GM18508 (cell line): ENCODE measurements around the gene CLEC19A.
A peak's percentile ranks its signal among the peaks of the same experiment; 100 is the strongest.

Experiments
- ATAC-seq: cut with Tn5 transposase; IDR thresholded peaks from one replicate; pipeline ENCODE4 v1.9.1; 2021; ENCODE audit warnings: moderate number of reproducible peaks; ENCODE audit not compliant: insufficient read depth, unreplicated experiment

Gene CLEC19A

DNA sequence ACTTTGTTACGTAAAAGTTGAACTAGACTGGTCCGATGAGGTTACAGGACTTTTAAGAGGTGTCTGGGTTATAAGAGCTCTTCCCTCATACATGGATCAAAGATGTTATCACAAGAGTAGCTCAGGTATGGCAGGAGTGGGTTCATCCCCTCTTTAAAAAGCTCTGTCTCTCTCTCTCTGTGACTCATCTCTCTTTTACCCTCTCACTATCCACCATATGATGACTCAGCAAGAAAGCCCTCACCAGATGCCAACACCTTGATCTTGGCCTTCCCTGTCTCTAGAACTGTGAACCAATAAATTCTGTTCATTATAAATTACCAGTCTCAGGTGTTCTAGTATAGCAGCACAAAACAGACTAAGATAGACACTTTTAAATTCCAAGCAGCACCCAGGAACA lies 1.9 kb upstream of the CLEC19A start:
- ATAC-seq, result no peak

DNA sequence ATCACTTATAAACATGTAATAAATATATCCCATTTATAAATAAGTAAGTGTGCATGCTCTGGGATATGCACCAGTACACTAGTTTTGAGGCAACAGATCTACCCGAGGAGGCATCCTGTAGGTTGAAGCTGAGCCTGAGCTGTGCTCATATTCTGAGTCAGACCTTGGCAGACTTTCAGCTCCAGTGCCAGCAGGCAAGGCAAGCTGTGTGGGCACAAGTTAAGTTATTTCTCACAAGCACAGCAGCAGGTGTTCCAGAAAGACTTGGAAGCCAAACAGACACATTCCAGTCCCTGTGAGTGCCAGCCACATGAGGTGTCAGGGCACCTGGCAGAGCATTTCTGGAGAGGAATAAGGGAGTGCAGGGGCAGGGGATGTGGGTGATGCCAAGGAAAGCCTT lies 1.3 kb upstream of the CLEC19A start:
- no peak for ATAC-seq

DNA sequence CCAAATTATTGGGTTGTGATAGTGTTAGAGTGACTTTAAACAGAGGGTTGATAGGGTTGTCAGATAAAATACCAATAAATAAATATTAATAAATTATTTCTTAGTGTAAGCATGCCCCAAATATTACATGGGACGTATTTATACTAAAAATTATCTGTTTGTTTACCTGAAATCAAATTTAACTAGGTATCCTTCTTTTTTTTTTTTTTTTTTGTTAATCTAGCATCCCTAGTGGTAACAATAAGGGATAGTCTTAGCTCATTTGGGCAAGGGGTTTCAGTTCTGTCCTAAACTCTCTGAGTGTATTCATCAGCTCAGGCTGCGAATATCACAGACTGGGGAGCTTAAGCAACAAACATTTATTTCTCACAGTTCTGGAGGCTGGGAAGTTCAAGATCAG lies 1.3 kb downstream of the CLEC19A start:
- no peak for ATAC-seq

DNA sequence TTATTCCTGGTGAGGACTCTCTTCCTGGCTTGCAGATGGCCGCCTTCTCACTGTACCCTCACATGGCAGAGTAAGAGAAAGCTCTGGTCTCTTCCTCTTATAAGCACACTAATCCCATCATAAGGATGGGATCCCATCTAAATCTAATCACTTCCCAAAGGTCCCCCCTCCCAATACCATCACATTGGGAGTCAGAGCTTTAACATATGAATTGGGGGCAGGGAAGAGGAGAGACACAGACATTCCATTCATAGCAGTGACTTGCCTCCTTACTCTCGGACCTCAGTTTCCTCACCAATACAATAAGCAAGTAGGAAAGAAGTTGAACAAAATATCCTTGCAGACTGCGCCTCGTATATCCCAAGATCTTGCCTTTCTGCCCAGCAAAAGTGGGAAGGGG lies 1.7 kb downstream of the CLEC19A start:
- ATAC-seq, result no peak

DNA sequence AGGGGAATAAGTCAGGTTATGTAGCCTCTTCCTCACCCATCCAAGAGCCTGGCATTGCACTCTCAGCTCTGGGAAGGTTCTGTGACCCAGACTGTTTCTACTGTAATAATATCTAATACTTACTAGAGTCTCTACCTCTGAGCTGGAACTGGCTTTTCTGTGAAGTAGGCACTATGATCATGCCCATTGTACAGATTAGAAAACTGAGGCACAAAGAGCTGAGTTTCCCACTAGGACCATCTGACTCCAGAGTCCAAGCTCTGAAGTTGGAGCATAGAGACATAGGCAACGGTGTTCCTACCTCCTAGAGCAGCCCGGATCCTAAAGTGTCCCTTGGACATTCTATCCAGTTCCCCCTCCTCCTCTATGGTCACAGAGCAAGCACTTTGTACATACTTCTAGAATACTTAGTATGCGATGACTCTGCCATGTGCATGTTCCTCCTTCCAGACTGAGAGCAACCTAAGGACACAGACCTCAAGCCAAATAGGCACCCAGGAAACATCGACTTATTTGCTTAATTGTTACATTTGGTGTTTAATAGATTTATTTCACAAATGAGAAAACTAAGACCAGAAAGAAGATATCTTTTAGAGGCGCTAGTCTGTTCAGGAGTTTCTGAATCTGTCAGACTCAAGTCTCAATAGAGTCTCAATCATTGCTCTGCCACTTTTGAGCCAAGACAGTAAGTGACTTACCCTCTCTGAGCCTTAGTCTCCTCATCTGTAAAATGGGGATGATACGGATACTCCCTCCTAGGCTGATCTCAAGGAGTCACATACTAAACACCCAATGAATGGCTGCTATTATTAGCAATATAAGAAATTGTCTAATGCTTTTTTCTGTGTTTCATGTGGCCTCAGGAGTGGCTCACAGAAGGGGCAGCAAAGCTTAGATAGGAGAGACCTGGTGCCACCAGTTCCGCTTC lies 3.6 kb downstream of the CLEC19A start:
- ATAC-seq, result no peak

DNA sequence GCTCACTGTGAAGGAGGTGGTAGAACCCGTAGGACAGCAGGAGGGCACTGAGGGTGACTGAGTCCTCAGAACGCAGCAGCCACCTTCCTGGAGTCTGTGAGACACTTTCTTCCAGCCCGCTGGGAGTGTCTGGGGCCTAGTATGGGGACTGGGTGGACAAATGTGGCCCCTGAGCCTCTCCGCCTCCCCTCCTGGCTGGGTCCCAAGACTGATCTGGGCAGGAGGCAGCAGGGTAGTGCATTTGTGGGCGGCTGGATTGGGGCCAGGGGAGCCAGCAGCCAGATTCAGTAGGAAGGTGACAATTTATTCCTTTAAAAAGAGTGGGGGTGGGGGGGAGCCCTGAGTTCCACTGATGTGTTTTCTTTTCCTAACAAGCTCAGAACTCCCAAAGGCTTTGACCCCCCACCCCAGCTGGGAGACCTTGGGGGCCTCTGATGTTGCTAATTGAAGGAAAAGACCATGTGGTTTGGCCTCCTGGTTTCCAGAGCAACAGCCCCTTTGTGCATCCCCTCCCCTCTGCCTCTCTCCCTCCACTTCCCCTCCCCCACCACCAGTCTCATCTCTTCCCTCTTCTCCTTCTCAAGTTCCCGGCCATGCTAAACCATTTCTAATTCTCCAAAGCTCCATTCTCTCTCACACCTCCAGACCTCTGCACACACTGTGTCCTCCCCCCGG lies 4.4 kb downstream of the CLEC19A start:
- ATAC-seq, result no peak

DNA sequence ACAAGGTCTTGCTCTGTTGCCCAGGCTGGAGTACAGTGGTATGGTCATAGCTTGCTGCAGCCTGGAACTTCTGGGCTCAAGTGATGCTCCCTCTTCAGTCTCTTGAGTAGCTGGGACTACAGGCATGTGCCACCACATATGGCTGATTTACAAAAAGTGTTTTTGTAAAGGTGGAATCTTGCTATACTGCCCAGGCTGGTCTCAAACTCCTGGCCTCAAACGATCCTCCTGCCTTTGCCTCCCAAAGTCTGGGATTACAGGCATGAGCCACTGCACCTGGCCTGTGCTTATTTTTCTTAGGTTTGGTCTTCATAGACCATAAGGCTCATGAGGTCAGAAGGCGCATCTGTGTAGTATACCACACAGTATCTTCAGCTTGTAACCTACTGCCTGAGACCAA lies 5.3 kb downstream of the CLEC19A start:
- ATAC-seq, result no peak

DNA sequence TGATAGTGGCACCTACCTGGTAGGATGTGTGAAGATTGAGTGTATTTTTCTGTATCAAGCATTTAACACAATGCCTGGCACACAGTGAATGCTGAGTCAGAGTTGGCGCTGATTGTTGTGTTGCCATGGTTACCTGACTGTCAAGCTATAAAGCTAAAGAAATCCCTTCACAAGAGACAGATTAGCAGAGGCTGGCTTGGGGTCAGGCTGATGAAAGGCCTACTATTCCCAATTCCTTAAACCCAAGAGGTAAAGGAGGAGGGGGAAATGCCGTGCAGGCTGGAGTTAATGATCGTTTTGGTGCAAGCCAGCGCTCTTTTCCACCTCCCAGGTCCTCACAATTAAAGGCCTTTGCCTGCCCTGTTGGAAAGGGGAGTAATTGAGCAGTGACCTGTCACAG lies 5.9 kb downstream of the CLEC19A start:
- ATAC-seq, result no peak

DNA sequence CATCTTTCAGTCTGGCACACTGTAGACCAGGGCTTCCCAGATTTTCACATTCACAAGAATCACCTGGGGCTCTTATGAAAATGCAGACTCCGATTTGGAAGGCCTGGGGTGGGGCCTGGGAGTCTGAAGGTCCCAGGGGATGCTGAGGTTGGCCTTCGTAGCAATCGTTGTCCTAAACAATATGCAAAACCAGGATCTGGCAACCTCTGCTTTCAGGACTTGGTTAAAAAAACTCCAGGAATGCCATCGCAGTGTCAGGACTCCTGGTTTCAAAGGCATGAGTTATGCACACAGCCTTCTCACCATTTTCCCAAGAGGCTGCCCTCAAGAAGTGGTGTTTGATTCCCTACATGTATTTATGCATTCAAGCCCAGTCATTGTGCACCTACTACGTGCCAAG lies 6.7 kb downstream of the CLEC19A start:
- no peak for ATAC-seq

DNA sequence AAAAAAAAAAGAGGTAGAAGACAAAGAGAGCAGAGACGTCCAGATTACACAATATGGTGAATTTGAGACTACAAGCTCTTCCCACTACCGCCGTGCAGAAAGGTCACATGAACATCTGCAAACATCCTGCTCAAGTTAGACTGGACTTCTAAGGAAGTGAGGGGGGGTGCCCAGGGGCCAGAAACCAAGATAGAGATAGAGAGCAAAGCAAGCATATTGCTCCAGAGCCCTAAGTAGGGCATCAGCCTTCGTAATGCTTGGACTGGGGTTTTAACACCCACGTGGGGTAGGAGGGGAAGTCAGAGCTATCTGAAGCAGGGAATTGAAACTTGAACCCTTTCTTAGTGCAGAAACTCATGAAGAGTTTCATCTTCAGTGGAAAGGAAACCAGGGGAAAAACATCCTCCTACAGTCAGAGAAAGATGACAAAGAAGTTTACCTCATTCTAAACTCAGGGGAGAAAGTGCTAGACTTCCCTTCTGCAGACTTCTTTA lies 8.7 kb downstream of the CLEC19A start:
- ATAC-seq, result peak; percentile 80

DNA sequence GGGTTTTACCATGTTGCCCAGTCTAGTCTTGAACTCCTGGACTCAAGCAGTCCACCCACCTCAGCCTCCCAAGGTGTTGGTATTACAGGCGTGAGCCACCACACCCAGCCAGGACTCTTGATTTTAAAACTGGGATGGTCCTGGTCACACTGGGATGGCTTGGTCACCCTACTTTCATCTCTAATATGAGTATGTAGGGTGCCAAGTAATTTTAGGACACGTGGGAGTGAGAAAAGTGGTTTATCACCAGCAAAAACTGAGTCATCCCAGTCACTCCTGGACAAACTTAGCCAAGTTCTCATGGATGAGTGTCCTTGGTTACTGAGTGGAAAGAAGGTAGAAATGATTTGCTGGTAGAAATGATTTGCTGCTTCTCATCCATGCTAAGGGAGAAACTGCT lies 9.9 kb downstream of the CLEC19A start:
- ATAC-seq, result no peak

DNA sequence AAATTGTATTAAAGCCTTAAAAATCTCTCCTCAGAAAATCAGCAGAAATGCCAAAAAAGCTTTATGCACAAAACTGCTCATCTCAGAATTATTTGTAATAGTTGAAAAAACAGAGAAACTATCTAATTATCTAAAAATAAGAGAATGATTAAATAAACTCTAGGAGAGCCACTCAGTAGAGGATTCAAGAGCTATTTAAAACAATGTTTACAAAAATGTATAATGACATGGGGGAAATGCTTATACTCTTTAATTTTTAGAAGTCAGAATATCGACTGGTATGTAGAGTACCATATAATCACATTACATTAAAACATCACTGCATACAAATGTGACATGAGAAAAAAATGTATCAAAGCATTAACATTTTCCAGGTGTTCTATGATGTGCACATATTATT lies 11.9 kb downstream of the CLEC19A start:
- ATAC-seq, result no peak

DNA sequence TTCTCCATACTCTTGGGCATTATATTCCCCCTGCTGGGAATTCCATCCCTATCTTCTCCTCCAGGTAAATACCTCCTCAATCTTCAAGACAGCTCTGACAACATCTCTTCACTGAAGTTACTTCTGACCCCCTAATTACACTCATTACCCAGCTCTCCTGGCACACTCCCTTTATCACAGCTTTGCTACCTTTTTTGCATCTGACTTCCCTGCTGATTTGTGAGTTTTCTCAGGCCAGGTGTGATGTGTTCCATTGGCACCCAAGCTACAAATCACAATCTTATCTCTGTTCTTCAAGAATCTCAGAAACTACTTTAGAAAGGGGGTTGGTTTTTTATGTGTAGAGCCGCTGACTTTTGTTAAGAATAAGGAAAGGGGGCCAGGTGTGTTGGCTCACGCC lies 14.0 kb downstream of the CLEC19A start:
- no peak for ATAC-seq

DNA sequence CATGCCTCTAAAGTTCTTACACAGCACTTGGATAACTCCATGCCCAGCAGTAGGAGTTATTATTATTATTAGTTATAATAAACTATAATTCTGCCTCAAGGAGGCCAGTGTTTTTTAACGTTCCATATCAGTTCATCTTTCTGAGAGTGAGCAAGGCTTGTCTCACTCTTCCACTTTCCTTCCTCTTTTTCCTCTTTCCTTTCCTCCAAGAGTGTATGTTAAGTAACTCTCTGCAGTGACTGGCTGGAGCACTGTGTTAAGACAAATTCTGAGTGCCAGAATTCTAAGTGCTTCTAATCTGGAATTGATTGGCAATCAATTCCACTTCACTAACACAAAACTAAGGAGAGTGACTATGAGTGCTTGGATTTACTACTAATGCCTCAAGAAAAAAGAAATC lies 16.4 kb downstream of the CLEC19A start:
- no peak for ATAC-seq

DNA sequence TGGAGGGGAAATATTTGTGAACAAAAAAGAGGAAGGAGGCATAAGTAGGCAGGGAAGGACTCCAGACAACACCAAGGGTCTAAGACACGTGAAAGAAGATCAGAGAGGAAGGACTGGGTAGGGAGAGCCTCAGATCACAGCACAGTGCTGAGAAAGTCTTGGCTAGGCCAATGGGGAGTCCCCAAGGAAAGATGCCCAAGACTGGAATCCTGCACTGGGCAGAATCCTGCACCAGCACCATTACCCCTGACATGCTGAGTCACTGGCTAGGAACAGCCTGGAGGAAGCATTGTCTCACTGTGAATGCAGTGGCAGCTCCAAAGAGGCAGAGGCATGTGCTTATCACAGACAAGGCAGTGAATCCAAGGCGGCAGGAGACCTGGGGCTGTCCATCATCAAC lies 19.2 kb downstream of the CLEC19A start:
- no peak for ATAC-seq

DNA sequence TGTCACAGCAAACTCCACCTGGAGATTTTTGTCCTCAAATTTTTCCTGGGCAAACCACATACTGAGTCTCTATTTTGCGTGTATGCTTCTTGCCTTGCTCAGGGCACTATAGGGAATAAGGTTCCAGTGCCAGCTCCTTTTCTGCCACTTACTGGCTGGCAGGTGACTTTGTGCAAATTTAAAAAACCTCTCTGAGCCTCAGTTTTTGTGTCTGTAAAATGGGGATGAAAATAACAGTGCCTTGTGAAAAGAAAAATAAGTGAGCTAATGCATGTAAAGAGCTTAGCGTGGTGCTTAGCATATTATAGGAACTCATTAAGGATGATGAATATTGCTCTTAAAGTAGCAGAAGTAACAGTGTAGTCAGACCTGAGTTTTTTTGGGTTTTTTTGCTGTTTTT lies 19.9 kb downstream of the CLEC19A start:
- ATAC-seq, result no peak

DNA sequence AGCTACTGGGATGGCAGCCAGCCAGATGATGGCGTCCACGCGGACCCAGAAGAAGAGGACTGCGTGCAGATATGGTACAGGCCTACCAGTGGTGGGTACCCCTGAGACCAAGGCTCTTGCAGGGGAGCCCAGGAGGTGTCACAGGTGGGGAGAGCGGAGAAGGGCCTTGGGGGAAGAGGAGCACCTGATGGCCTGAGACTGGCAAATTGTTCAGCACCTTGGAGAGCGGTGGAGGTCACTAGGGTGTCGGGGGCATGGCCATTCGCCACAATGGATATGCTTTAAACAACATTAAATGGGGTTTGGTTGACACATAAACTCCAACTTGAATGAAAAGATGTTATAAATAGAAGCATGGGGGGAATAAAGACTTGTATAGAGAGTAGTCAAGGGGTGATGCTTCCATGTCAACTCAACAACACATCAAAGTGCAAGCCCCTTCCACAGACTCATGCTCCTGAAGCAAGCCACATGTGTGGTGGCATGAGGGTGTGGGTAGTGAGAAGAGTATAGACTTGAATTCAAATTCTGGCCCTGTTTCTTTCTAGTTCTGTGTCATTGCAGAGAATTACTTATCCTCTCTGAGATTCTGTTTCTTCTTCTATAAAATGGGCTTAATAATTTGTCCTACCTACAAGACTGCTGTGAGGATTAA lies 22.2 kb downstream of the CLEC19A start:
- no peak for ATAC-seq

DNA sequence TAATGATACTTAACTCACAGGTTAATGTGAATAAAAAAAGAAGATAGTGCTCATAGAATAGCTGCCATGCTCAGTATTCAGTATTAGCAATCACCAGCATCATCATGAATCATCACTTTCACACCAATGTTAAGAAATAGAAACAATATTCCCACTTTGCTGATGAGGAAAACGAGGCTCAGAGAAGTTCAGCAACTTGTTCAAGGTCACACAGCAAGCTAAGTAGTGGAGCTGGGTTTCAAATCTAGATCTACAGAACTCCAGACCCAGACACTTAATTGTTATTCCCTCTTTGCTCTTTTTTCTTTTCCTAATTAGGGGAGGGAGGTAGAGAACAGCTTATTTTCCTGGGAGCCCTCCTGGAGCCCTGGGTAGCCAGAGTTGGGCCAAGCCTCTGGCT lies 22.9 kb downstream of the CLEC19A start:
- no peak for ATAC-seq

DNA sequence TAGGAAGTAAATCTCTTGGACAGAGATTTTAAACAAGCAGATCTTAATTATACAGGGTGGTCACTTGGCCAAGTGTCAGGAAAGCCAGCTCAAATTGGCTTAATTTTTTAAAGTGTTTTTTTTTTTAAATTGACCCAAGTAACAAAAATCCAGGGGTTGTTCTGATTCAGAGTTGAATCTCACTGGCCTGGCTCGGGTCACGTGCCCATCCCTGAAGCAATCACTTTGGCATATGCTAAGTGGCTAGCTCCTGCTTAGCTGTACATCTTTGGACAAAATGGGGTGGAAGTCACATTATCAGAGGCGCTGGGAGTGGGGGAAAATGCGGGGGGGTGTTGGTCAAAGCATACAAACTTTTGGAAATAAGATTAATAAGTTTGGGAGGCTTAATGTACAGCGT lies 23.6 kb downstream of the CLEC19A start:
- ATAC-seq, result no peak

DNA sequence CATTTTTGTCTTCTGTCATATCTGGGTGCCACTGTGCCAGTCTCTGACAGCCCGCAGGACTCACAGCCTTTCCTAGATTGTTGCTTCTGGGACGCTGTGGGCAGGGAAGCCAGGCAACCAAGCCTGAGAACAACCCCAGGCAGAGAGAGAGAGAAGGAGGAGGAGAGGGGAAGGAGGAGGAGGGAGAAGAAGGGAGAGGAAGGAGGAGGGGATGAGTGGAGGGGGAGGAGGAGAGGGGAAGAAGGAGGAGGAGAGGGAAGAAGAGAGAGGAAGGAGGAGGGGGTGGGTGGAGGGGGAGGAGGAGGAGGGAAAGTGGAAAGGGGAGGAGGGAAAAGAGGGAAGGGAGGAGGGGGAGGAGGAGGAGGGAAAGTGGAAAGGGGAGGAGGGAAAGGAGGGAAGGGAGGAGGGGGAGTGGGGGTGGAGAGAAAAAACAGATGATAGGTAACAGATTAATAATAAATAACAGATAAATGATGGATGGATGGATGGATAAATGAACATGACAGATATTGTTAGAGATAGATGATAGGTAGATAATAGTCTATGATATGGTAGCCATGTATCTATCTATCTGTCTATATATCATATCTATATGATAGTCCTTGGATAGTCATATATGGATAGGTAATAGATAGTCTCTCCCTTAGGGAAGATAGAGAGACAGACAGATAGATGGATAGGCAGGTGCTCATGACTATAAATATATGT lies 29.3 kb downstream of the CLEC19A start:
- ATAC-seq, result no peak
